Cerebellar cortex (tissue), 1 donor: ENCODE measurements around the gene REXO1.

Source experiments
- DNase-seq: peaks from one replicate; pipeline ENCODE4 v3.0.0-alpha.2; 2015; ENCODE audit warnings: low spot score

Gene REXO1

GRCh38 chr19:1828279-1829238, 19.7 kb downstream of the REXO1 start:
- DNase-seq, result no peak

- no peak for DNase-seq
These were observed 20.6 kb downstream of the REXO1 start for GRCh38 chr19:1827566-1828278.

DNA sequence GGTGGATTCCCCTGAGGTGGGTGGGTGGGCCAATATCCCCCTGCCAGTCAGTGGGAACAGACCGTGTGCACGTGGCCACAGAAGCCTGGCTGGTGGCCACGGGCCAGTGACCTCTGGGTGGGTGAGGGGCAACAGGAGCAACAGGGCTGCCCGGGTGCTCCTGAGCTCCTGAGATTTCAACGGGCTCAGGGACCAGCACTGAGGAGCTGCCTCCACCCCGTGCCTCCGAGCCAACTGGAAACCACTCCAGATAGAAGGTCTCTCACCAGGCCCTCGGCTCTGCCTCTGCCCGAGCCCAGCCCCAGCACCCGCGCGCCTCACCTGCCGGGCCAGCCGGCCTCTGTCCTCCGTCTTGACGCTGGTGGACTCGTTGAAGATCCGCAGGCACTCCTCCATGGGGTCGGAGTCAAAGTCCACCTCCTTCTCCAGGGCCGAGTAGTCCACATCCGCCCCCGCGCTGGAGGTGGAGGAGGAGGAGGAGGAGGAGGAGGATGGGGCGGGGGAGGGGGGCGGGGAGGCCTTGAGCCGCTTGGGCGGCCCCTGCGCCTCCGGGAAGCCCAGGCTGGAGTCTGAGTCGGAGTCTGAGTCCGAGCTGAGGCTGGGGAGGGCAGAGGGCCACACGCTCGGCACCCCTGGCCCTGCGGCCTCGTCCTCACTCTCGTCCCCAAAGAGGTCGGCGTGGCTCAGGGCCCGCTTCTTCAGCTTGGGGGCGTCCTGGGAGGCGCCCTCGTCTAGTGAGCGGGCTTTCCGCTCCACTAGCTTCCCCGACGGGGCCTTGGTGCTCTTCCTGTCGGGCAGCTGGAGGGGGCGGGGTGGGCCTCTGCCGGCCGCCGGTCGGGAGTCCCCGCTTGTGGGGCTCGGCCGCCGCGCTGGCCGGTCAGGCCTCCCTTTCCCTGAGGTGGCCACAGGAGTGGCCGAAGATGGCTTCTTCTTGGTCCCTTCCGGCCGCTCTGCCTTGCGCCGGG, 21.4 kb downstream of the REXO1 start:
- peak; percentile 34 for DNase-seq

GRCh38 chr19:1825909-1826556, 22.2 kb downstream of the REXO1 start:
- DNase-seq, result peak; percentile 77

GRCh38 chr19:1824252-1824622, 24.0 kb downstream of the REXO1 start:
- DNase-seq, result no peak

- DNase-seq, result no peak
These were observed 24.6 kb downstream of the REXO1 start for GRCh38 chr19:1823539-1824251.

DNA sequence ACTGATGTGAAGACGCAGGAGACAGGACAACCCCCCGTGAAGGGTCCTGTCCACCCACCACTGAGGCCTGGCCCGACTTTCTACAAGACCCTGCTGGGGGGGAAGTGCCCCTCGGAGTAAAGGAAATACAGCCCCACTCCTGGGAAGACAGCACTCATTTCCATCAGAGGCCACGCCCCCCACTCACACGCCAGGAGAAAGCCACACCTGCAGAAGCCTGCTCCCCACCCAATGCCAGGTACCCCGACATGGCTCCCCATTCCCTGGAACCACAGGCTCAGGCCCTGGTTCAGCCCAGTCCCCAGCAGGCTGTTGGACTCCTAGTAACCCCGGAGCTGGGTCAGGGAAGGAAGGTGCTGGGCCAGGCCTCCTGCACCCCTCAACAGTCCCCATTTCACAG, 25.3 kb downstream of the REXO1 start:
- DNase-seq, result no peak

DNA sequence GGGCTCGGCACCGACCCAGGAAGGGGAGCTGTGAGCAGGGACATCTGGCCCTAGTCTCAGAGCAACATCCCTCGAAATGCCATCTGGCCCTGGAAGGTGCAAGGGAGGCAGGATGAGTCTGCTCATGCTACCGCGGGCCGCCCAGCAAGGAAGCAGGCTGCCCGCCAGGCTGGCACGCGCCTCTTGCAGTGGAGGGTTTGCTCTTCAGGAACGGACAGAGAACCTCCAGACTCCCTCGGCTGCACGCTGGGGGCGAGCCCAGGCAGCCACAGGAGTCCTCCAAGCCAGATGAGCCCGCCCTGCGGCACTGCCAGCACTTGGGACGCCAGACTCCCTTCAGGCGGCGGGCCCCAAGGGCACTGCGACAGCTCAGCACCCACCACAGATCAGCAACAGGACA, 26.1 kb downstream of the REXO1 start:
- peak; percentile 69 for DNase-seq

DNA sequence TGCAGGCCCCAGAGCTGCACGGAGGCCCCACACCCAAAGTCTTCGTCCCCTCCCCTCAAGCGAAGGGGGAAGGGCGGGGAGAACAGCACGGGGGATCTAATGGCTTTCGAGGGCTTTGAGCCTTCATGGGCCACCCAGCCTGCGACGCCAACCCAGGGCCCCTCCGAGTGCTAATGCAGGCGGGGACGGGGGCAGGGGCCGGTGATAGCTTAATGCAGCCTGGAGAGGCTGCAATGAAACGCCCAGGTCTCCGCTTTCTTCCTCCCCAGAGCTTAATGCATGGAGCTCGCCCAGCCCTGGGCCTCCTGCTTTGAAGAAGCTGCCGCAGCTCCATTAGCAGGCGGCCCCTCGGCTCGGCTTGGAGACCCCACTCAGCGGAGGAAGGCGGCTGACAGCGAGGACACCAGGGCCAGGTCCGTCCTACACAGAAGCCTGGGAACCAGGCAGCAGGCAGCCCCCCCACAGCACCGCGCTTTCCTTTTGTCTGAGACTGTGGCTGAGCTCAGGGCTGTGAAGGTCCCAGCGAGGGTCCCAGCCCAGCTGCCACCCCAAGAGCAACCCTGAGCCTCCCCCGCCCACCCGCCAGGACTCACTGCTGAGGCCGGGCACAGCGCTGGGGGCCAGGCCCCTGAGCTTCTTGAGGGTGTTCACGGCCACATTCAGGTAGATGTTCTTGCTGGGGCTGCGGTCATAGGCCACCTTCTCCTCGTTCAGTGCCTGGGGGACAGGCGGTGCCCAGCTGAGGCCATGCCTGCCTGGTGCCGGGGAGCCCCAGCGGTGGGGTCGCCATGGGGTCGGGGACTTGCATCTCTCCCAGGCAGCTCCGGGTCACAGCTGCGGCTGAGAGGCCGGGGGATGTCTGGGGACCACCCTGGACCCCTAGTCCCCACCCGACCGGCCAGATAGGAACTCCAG, 28.7 kb downstream of the REXO1 start:
- no peak for DNase-seq

GRCh38 chr19:1818549-1819195, 29.6 kb downstream of the REXO1 start:
- no peak for DNase-seq

DNA sequence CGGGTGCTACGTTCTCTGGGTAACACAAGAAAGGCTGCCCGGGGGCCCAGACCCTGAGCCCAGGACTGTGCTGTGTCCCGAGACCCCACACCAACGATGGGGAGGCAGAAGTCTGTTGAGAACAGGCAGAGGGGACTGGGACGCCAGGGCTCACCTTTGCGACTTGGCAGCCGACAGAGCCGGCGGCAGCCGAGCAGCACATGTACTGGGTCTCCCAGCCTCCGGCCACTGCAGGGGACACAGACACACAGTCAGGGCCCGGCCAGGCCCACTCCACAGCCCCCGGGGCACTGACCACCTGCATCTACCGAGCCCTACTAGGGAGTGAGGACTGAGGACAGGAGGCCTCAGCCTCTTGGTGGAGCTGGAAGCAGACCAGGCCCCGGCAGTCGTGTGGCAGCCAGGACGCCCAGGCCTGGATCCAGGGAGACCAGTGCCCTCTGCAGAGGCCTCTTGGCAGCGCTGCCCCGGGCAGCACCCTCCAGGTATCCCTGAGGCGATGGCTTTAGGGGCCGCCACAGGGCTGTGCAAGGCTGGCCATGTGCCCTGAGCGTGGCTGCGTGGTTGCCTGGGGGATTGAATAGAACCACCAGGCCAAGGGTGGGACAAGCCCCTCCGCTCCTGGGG, 30.6 kb downstream of the REXO1 start:
- DNase-seq, result no peak

DNA sequence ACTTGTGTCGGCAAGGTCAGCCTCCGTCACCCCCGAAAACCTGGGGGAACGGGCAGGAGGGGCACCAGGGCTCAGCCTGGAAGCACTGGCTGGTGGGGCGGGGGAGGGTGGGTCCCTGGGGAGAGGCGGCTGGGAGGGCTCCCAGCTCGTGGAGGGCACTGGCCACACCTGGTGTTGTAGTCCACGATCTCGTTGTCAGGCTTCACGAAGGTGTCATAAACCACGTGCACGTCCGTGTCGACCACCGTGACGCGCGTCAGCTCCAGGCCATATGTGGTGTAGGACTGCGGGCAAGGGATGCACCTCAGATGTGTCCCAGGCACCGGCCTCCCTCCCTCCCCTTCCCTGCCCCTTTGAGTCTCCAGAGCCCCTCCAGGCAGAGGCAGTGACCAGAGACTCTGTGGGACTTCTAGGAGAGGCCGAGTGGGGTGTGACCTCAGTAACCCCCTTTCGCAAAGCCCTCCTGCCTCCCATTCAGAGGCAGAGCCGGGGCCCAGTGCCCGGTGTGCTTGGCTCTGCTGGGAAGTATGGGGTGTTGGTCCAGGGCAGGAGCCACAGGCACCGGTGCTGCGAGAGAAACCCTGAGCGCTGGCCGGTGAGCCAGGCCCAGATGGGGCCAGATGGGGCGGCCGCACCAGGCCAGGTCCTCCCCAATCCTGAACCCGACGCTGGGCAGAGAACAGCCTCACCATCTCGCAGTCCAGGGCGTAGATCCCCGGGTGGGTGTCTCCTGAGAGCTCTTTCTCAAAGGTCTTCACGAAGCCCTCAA, 31.6 kb downstream of the REXO1 start:
- no peak for DNase-seq

DNA sequence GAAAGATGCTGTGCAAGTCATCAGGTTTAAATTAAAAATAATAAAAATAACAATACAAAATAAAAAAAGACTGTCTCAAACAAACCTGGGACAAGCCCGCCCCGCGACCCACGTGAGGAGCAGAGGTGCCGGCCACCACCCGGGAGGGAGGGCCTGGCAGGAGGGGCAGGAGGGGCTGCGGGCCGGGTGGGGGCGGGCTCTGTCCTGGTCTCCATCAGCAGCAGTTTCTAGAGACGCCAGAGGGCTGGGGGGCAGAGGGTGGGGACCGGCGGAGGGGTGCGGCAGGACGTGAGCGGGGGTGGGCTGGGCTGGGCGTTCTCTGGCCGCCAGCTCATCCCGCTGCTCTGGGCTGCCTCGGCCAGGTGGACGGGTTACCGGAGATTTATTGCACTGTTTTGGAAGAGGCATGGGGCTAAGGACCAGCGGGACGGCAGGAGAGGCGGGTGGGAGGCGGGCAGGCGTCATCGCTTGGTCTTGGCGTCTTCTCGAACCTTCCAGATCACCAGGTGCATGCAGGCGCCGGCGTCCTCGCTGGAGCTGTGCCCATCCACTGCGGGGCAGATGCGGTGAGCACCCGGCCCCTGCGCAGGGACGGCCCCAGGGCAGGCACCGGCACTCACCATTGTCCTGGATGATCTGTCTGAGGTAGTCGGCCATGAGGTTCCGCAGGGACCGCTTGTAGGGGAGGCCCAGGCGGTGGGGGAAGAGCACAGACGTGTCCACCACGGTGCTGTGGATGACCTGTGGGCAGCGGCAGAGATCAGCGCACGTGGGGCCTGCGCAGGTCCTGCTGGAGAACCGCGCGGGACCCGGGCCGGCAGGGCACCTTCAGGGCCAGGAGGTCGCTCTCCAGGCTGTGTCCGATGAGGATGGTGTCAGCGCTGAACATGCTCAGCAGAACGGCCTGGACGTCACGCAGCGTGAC, 32.4 kb downstream of the REXO1 start:
- DNase-seq, result no peak

DNA sequence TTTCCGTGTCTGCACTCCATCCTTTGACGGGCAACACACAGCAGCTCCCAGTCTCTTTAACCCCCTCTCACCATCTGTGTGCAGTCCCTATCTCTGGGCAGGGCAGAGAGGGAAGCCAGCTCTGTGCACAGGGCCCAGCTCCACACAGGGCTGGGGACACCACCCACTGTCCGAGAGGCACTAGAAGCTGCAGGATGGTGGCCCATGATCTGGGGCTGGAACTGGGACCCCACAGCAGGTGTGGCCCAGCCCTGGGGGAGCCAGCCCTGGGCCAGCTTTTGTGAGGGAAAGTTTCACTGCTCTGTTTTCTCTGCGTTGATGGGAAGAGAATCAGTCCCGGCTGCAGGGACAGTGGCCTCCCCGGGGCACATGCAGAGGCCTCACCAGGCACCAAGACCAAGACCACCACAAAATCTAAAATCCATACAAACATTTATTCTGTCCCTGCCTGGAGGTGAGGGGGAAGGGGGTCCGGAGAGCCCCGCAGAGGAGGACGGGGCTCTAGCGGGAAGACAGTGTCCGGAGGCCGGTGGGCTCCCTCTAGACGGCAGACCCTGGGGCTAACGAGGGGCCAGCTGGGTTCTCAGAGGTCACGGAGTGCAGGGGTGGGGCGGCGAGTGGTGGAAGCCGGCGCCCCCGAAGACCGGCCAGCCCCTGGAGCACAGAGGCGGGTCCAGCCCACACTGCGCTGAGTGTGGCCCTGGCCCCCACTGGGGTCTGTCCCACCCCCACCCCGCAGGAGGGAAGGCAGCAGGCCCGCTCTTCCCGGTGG, 33.3 kb downstream of the REXO1 start:
- no peak for DNase-seq

GRCh38 chr19:1814391-1814790, 33.9 kb downstream of the REXO1 start:
- no peak for DNase-seq
